Measurements from ENCODE around the gene ITGA11. TPM values are rescaled to one million over a fixed set of nuclear protein-coding genes. Genes with fewer than 3 reads are reported as not detected.

Gene ITGA11
- total RNA-seq, 2 experiments from 2014 or later: under 0.01 TPM; not detected in 1

- POLR2A ChIA-PET: no interaction called here
- H3K27ac ChIP-seq (ENCODE audit: low read depth, low read length, poor library complexity, severe bottlenecking): no peak overlapping the region
- CTCF ChIA-PET (ENCODE audit: unreplicated experiment): no interaction called here
- no peaks in the 10 kb centered on the region for H4K20me1 ChIP-seq (ENCODE audit: insufficient read depth, low read length)
- H3K36me3 ChIP-seq (ENCODE audit: insufficient read depth, low read length): no peaks in the 10 kb centered on the region
- H3K79me2 ChIP-seq (ENCODE audit: insufficient read depth, low read depth, low read length): no peaks in the 10 kb centered on the region
- no TSS peak for BruUV-seq (replicated peaks)
- no peak overlapping the region for H3K4me3 ChIP-seq (ENCODE audit: low read depth, low read length, poor library complexity, severe bottlenecking)
- H3K4me1 ChIP-seq (ENCODE audit: insufficient read depth, low read length, poor library complexity, severe bottlenecking): no peaks in the 10 kb centered on the region
- no peaks in the 10 kb centered on the region for H3K9me2 ChIP-seq (ENCODE audit: insufficient read depth, low read length)
- H3K9me3 ChIP-seq (ENCODE audit: low read length): no peaks in the 10 kb centered on the region
- no peak overlapping the region for H3K4me2 ChIP-seq (ENCODE audit: low read length)
- no peak for TF ChIP-seq EZH2phosphoT487 (IDR thresholded peaks at IDR 0.05; ENCODE audit: borderline replicate concordance, low read depth, low read length)
- TF ChIP-seq, protein P1, sequence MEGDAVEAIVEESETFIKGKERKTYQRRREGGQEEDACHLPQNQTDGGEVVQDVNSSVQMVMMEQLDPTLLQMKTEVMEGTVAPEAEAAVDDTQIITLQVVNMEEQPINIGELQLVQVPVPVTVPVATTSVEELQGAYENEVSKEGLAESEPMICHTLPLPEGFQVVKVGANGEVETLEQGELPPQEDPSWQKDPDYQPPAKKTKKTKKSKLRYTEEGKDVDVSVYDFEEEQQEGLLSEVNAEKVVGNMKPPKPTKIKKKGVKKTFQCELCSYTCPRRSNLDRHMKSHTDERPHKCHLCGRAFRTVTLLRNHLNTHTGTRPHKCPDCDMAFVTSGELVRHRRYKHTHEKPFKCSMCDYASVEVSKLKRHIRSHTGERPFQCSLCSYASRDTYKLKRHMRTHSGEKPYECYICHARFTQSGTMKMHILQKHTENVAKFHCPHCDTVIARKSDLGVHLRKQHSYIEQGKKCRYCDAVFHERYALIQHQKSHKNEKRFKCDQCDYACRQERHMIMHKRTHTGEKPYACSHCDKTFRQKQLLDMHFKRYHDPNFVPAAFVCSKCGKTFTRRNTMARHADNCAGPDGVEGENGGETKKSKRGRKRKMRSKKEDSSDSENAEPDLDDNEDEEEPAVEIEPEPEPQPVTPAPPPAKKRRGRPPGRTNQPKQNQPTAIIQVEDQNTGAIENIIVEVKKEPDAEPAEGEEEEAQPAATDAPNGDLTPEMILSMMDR (conservative IDR thresholded peaks at IDR 0.05; ENCODE audit: low read length): no peak
- no peak overlapping the region for H2AFZ ChIP-seq (ENCODE audit: low read length)
- no peak for DNase-seq (ENCODE audit: low spot score)
- intact Hi-C loops (cut with micrococcal nuclease; ENCODE audit: unreplicated experiment): no loop called here
These were observed 14.9 kb downstream of the ITGA11 start for GRCh38 chr15:68417051-68417450.

- H3K4me3 ChIP-seq (ENCODE audit: low read depth, low read length, poor library complexity, severe bottlenecking): no peak overlapping the region
- TF ChIP-seq, protein P1 (conservative IDR thresholded peaks at IDR 0.05; ENCODE audit: low read length): no peak
- no peak for TF ChIP-seq EZH2phosphoT487 (IDR thresholded peaks at IDR 0.05; ENCODE audit: borderline replicate concordance, low read depth, low read length)
- H3K9me3 ChIP-seq (ENCODE audit: low read length): no peaks in the 10 kb centered on the region
- H2AFZ ChIP-seq (ENCODE audit: low read length): no peak overlapping the region
- ChIA-PET CTCF (ENCODE audit: unreplicated experiment) (no interaction called here), POLR2A (no interaction called here)
- no TSS peak for BruUV-seq (replicated peaks)
- H3K4me1 ChIP-seq (ENCODE audit: insufficient read depth, low read length, poor library complexity, severe bottlenecking): no peaks in the 10 kb centered on the region
- no peaks in the 10 kb centered on the region for H4K20me1 ChIP-seq (ENCODE audit: insufficient read depth, low read length)
- intact Hi-C loops (cut with micrococcal nuclease; ENCODE audit: unreplicated experiment): no loop called here
- no peaks in the 10 kb centered on the region for H3K9me2 ChIP-seq (ENCODE audit: insufficient read depth, low read length)
- H3K27ac ChIP-seq (ENCODE audit: low read depth, low read length, poor library complexity, severe bottlenecking): no peak overlapping the region
- DNase-seq (ENCODE audit: low spot score): no peak
- H3K36me3 ChIP-seq (ENCODE audit: insufficient read depth, low read length): no peaks in the 10 kb centered on the region
- no peaks in the 10 kb centered on the region for H3K79me2 ChIP-seq (ENCODE audit: insufficient read depth, low read depth, low read length)
- no peak overlapping the region for H3K4me2 ChIP-seq (ENCODE audit: low read length)
These were observed 15.8 kb downstream of the ITGA11 start for GRCh38 chr15:68416158-68416535.

DNA sequence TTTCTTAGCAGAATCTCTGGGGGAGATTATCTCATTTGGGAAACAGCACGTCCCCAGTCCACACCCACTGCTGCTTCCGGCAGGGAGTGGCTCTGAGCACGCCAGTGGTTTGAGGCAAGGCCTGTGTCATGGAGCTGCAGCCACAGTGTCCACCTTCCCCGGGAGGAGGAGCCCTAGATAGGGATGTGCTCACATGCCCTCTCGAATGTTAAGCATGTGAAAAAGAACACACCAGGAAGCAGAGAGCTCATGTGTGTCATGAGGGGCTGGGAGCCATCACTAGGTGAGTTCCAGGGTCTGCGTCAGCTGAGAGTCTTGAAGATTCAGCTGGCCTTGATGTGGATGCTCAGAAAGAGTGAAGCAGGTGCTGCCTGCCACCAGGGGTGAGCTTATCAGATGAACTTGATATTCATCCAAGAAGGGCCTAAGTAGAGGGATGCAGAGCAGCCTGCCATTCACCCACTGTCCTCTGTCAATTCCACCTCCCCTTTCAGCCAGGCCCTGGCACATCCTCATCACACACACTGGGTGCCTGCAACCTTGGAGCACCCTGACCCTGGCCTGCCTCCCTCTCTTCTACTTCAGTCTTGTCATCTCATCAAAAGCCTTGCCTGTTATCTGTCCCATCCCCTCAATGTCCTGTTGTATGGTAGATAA, 16.3 kb downstream of the ITGA11 start:
- CTCF ChIA-PET (ENCODE audit: unreplicated experiment): no interaction called here

More for the DNA sequence above, 16.3 kb downstream of the ITGA11 start:
- POLR2A ChIA-PET: no interaction called here
- intact Hi-C loops (cut with micrococcal nuclease; ENCODE audit: unreplicated experiment): no loop called here
- no peaks in the 10 kb centered on the region for H3K36me3 ChIP-seq (ENCODE audit: insufficient read depth, low read length)
- no peak overlapping the region for H2AFZ ChIP-seq (ENCODE audit: low read length)
- BruUV-seq (replicated peaks): no TSS peak
- H3K4me1 ChIP-seq (ENCODE audit: insufficient read depth, low read length, poor library complexity, severe bottlenecking): no peaks in the 10 kb centered on the region
- H3K9me2 ChIP-seq (ENCODE audit: insufficient read depth, low read length): no peaks in the 10 kb centered on the region
- no peaks in the 10 kb centered on the region for H4K20me1 ChIP-seq (ENCODE audit: insufficient read depth, low read length)
- H3K4me2 ChIP-seq (ENCODE audit: low read length): no peak overlapping the region
- H3K27ac ChIP-seq (ENCODE audit: low read depth, low read length, poor library complexity, severe bottlenecking): no peak overlapping the region
- H3K79me2 ChIP-seq (ENCODE audit: insufficient read depth, low read depth, low read length): no peaks in the 10 kb centered on the region
- DNase-seq (ENCODE audit: low spot score): no peak
- H3K9me3 ChIP-seq (ENCODE audit: low read length): no peaks in the 10 kb centered on the region
- H3K4me3 ChIP-seq (ENCODE audit: low read depth, low read length, poor library complexity, severe bottlenecking): no peak overlapping the region
- TF ChIP-seq EZH2phosphoT487 (IDR thresholded peaks at IDR 0.05; ENCODE audit: borderline replicate concordance, low read depth, low read length): no peak
